Right atrium auricular region (tissue), 2 donors: Measurements from ENCODE around the gene LSS. TPM values are rescaled to one million over a fixed set of nuclear protein-coding genes. Genes with fewer than 3 reads are reported as not detected.
"Not testable (repeated sequence)": the region's sequence is repeated elsewhere in the genome, so short reads cannot be mapped to it uniquely, and the experiment has no call there.

Experiments
- DNase-seq: peaks from one replicate; pipeline ENCODE4 v3.0.0-alpha.2; 2019; ENCODE audit warnings: low spot score
- H3K27ac ChIP-seq, 2 donors: fragments of 200-600 bp; sonication (generic); 1 replicate in 1 of 2; 2 replicates in 1 of 2; pipeline ENCODE4 v1.5.1; 2016 to 2019
- H3K27me3 ChIP-seq, 2 donors: fragments of 200-600 bp; sonication (generic); one replicate each; pipeline versions ENCODE4 v1.5.1 to v1.6.0; 2017 to 2019
- H3K36me3 ChIP-seq: fragments of 200-600 bp; sonication (generic); one replicate; pipeline ENCODE4 v1.5.1; 2016
- H3K4me1 ChIP-seq, 2 donors: fragments of 200-600 bp; sonication (generic); one replicate each; pipeline versions ENCODE4 v1.5.1 to v1.6.0; 2017 to 2019
- H3K4me3 ChIP-seq, 2 donors: fragments of 200-600 bp; sonication (generic); 1 replicate in 1 of 2; 2 replicates in 1 of 2; pipeline ENCODE4 v1.5.1; 2017 to 2019; ENCODE audit warnings: mild to moderate bottlenecking in 1 of 2, moderate library complexity in 1 of 2
- H3K9me3 ChIP-seq, 2 donors: fragments of 200-600 bp; sonication (generic); one replicate each; pipeline ENCODE4 v1.5.1; 2019
- CTCF ChIP-seq, 2 donors: fragments of 200-600 bp; sonication (generic); IDR thresholded peaks; one replicate each; pipeline ENCODE4 v1.5.1; 2019; ENCODE audit warnings: antibody characterized with exemption in 2 of 2
- total RNA-seq, 2 donors: library from RNA; depleted of rRNA; stranded (reverse); fragments of >200 nt; gene quantifications; one replicate each; pipeline ENCODE4 v1.1.0, GENCODE V29; 2016

LSS gene
- total RNA-seq, 2 donors from 2014 or later = 31.4 to 36.6 TPM

GRCh38 chr21:46245213-46245915 lies 16.8 kb upstream of the LSS start:
- H3K27ac ChIP-seq = no peak overlapping the region
- no peaks in the 10 kb centered on the region for H3K4me1 ChIP-seq
- peaks cover 90% of the 10 kb centered on the region for H3K36me3 ChIP-seq
- H3K27me3 ChIP-seq = no peaks in the 10 kb centered on the region
- H3K9me3 ChIP-seq = no peaks in the 10 kb centered on the region
- TF ChIP-seq CTCF (IDR thresholded peaks at IDR 0.05) = no peak
- no peak overlapping the region for H3K4me3 ChIP-seq
- no peak for DNase-seq

- TF ChIP-seq CTCF (IDR thresholded peaks at IDR 0.05) = no peak
Measured at GRCh38 chr21:46244602-46245001, 16.0 kb upstream of the LSS start.

GRCh38 chr21:46243960-46244361 lies 15.4 kb upstream of the LSS start:
- peaks cover 90% of the 10 kb centered on the region for H3K36me3 ChIP-seq
- no peak for DNase-seq
- TF ChIP-seq CTCF (IDR thresholded peaks at IDR 0.05) = no peak

More at GRCh38 chr21:46244602-46245001, 16.0 kb upstream of the LSS start:
- no peaks in the 10 kb centered on the region for H3K4me1 ChIP-seq
- no peak overlapping the region for H3K4me3 ChIP-seq
- peaks cover 90% of the 10 kb centered on the region for H3K36me3 ChIP-seq
- no peak overlapping the region for H3K27ac ChIP-seq
- no peaks in the 10 kb centered on the region for H3K9me3 ChIP-seq
- DNase-seq = no peak
- no peaks in the 10 kb centered on the region for H3K27me3 ChIP-seq

GRCh38 chr21:46243325-46243724 lies 14.8 kb upstream of the LSS start:
- no peak overlapping the region for H3K4me3 ChIP-seq
- peaks cover 96% of the 10 kb centered on the region for H3K36me3 ChIP-seq
- no peak for TF ChIP-seq CTCF (IDR thresholded peaks at IDR 0.05)
- DNase-seq = no peak
- H3K4me1 ChIP-seq = no peaks in the 10 kb centered on the region
- no peaks in the 10 kb centered on the region for H3K27me3 ChIP-seq
- H3K9me3 ChIP-seq = no peaks in the 10 kb centered on the region
- no peak overlapping the region for H3K27ac ChIP-seq

More at GRCh38 chr21:46243960-46244361, 15.4 kb upstream of the LSS start:
- H3K4me1 ChIP-seq = no peaks in the 10 kb centered on the region
- H3K4me3 ChIP-seq = no peak overlapping the region
- H3K27me3 ChIP-seq = no peaks in the 10 kb centered on the region
- H3K27ac ChIP-seq = no peak overlapping the region
- no peaks in the 10 kb centered on the region for H3K9me3 ChIP-seq

- H3K4me3 ChIP-seq = not testable (repeated sequence)
Measured at GRCh38 chr21:46241577-46241976, 13.0 kb upstream of the LSS start.

GRCh38 chr21:46239817-46240325 lies 11.3 kb upstream of the LSS start:
- TF ChIP-seq CTCF (IDR thresholded peaks at IDR 0.05) = no peak
- no peak overlapping the region for H3K27ac ChIP-seq

More at GRCh38 chr21:46241577-46241976, 13.0 kb upstream of the LSS start:
- peaks cover 83% of the 10 kb centered on the region for H3K36me3 ChIP-seq
- H3K27ac ChIP-seq, DNase-seq, H3K27me3 ChIP-seq, H3K9me3 ChIP-seq, H3K4me1 ChIP-seq: not testable (repeated sequence)

More at GRCh38 chr21:46239817-46240325, 11.3 kb upstream of the LSS start:
- no peaks in the 10 kb centered on the region for H3K27me3 ChIP-seq
- DNase-seq = no peak
- no peak overlapping the region for H3K4me3 ChIP-seq
- peaks cover 83% of the 10 kb centered on the region for H3K36me3 ChIP-seq
- no peaks in the 10 kb centered on the region for H3K4me1 ChIP-seq
- H3K9me3 ChIP-seq = no peaks in the 10 kb centered on the region
